GM23338 (cell line): Measurements from ENCODE around the gene CDK10. TPM values are rescaled to one million over a fixed set of nuclear protein-coding genes. Genes with fewer than 3 reads are reported as not detected.
A peak's percentile ranks its signal among the peaks of the same experiment; 100 is the strongest.

Experiments
- ATAC-seq: fragments of 200-7000 bp; cut with Tn5 transposase; 3 replicates; pipeline ENCODE4 v1.9.1; 2020
- DNase-seq: peaks from one replicate; pipeline ENCODE4 v3.0.0-alpha.2; 2015; ENCODE audit warnings: low spot score
- H2AFZ ChIP-seq: fragments of 200-600 bp; sonication (generic); 2 replicates; pipeline ENCODE4 v1.8.0; 2016; ENCODE audit warnings: antibody characterized with exemption, mild to moderate bottlenecking, moderate library complexity
- H3F3A ChIP-seq: fragments of 200-600 bp; sonication (generic); replicated peaks from 2 replicates; pipeline ENCODE4 v1.8.0; 2017; ENCODE audit warnings: antibody characterized with exemption, mixed run types, low read depth
- H3K27ac ChIP-seq: fragments of 200-600 bp; sonication (generic); 2 replicates; pipeline ENCODE4 v1.6.1; 2016; ENCODE audit warnings: low read depth
- H3K27me3 ChIP-seq: fragments of 200-600 bp; sonication (generic); 2 replicates; pipeline ENCODE4 v1.8.0; 2016; ENCODE audit warnings: mild to moderate bottlenecking, mixed run types, moderate library complexity; ENCODE audit not compliant: insufficient read depth
- H3K36me3 ChIP-seq: fragments of 200-600 bp; sonication (generic); 2 replicates; pipeline ENCODE4 v1.8.0; 2016; ENCODE audit warnings: mild to moderate bottlenecking; ENCODE audit not compliant: insufficient read depth
- H3K4me1 ChIP-seq: fragments of 200-600 bp; sonication (generic); 2 replicates; pipeline ENCODE4 v1.8.0; 2016; ENCODE audit warnings: mild to moderate bottlenecking, moderate library complexity; ENCODE audit not compliant: insufficient read depth
- H3K4me2 ChIP-seq: fragments of 200-600 bp; sonication (generic); 2 replicates; pipeline ENCODE4 v1.7.1; 2017; ENCODE audit warnings: mixed run types
- H3K4me3 ChIP-seq: fragments of 200-600 bp; sonication (generic); 2 replicates; pipeline ENCODE4 v1.6.1; 2016; ENCODE audit warnings: mixed run types
- H3K79me2 ChIP-seq: fragments of 200-600 bp; sonication (generic); replicated peaks from 2 replicates; pipeline ENCODE4 v1.8.0; 2017; ENCODE audit warnings: mild to moderate bottlenecking; ENCODE audit not compliant: insufficient read depth
- H3K9me2 ChIP-seq: fragments of 200-600 bp; sonication (generic); 2 replicates; pipeline ENCODE4 v1.8.0; 2017; ENCODE audit not compliant: insufficient read depth
- H4K20me1 ChIP-seq: fragments of 200-600 bp; sonication (generic); replicated peaks from 2 replicates; pipeline ENCODE4 v1.8.0; 2017; ENCODE audit warnings: mild to moderate bottlenecking; ENCODE audit not compliant: insufficient read depth
- H3K27ac Mint-ChIP-seq: 2 replicates; pipeline ENCODE4 v1.8.0; 2020; ENCODE audit warnings: inconsistent platforms, mild to moderate bottlenecking, moderate library complexity, mixed read lengths
- H3K27me3 Mint-ChIP-seq: 3 replicates; pipeline ENCODE4 v1.8.0; 2022; ENCODE audit warnings: low read depth, mild to moderate bottlenecking, moderate library complexity, mixed read lengths, inconsistent platforms; ENCODE audit not compliant: insufficient read depth, poor library complexity
- H3K36me3 Mint-ChIP-seq: 3 replicates; pipeline ENCODE4 v1.8.0; 2021; ENCODE audit warnings: low read depth, mild to moderate bottlenecking, inconsistent platforms, moderate library complexity, mixed read lengths
- H3K4me1 Mint-ChIP-seq: 3 replicates; pipeline ENCODE4 v1.8.0; 2020; ENCODE audit warnings: mild to moderate bottlenecking, inconsistent platforms, mixed read lengths
- H3K4me3 Mint-ChIP-seq: 3 replicates; pipeline ENCODE4 v1.8.0; 2021; ENCODE audit warnings: moderate library complexity, mild to moderate bottlenecking, inconsistent platforms, mixed read lengths
- H3K9me3 Mint-ChIP-seq: 3 replicates; pipeline ENCODE4 v1.8.0; 2020; ENCODE audit warnings: moderate library complexity, mild to moderate bottlenecking, inconsistent platforms, mixed read lengths
- CREB1 ChIP-seq: fragments of 250-450 bp; sonication (Bioruptor Pico); IDR thresholded peaks from 2 replicates; pipeline ENCODE4 v1.5.0; 2020; ENCODE audit warnings: low read depth, mild to moderate bottlenecking, moderate library complexity
- CTCF ChIP-seq, 2 experiments: fragments of 200-600 bp in 1 of 2; sonication (generic) in 1 of 2; conservative IDR thresholded peaks; 2 replicates each; pipeline versions ENCODE4 v1.5.1 to v1.6.1; 2016 to 2017; ENCODE audit warnings: antibody characterized with exemption in 2 of 2, low read depth in 2 of 2, mild to moderate bottlenecking in 2 of 2, moderate library complexity in 1 of 2
- ETS1 ChIP-seq: IDR thresholded peaks from 2 replicates; pipeline ENCODE4 v1.6.1; 2016; ENCODE audit warnings: antibody characterized with exemption
- EZH2 ChIP-seq: fragments of 200-600 bp; sonication (generic); IDR thresholded peaks from one replicate; pipeline ENCODE4 v1.8.0; 2017; ENCODE audit warnings: antibody characterized with exemption, mild to moderate bottlenecking, low read depth; ENCODE audit not compliant: unreplicated experiment
- EZH2phosphoT487 ChIP-seq: fragments of 200-600 bp; sonication (generic); IDR thresholded peaks from one replicate; pipeline ENCODE4 v1.8.1; 2018; ENCODE audit warnings: antibody characterized with exemption; ENCODE audit not compliant: unreplicated experiment
- JUNB ChIP-seq: IDR thresholded peaks from one replicate; pipeline ENCODE4 v1.6.1; 2016; ENCODE audit warnings: antibody characterized with exemption; ENCODE audit not compliant: unreplicated experiment
- POLR2AphosphoS5 ChIP-seq: IDR thresholded peaks from 2 replicates; pipeline ENCODE4 v1.6.1; 2016; ENCODE audit warnings: antibody characterized with exemption, low read depth
- REST ChIP-seq: IDR thresholded peaks from one replicate; pipeline ENCODE4 v1.6.1; 2018; ENCODE audit warnings: antibody characterized with exemption; ENCODE audit not compliant: unreplicated experiment
- STAT1 ChIP-seq: IDR thresholded peaks from one replicate; pipeline ENCODE4 v1.6.1; 2016; ENCODE audit warnings: antibody characterized with exemption; ENCODE audit not compliant: unreplicated experiment
- ZNF331 ChIP-seq: fragments of 250-450 bp; sonication (Bioruptor Pico); IDR thresholded peaks from 2 replicates; pipeline ENCODE4 v1.5.0; 2020; ENCODE audit warnings: low read depth, mild to moderate bottlenecking, moderate library complexity
- ZNF462 ChIP-seq: fragments of 250-450 bp; sonication (Bioruptor Pico); IDR thresholded peaks from 2 replicates; pipeline ENCODE4 v1.5.0; 2020; ENCODE audit warnings: mild to moderate bottlenecking, moderate library complexity
- polyA plus RNA-seq: library from polyadenylated mRNA; unstranded; fragments of >200 nt; fragmentation: Nextera tagmentation; extraction: Ambion mirVana; gene quantifications from 2 replicates; pipeline ENCODE4 v1.2.1, GENCODE V29; 2016
- total RNA-seq: library from RNA; depleted of rRNA; stranded (reverse); fragments of >200 nt; shearing (Covaris generic); gene quantifications from 2 replicates; pipeline ENCODE4 v1.2.3, GENCODE V29; 2014

The CDK10 gene
- total and polyA plus RNA-seq, 2 experiments from 2014 or later, result 64.6 to 88.0 TPM

- TF ChIP-seq CREB1 (CRISPR knock-in tag), result peak; percentile 73
- TF ChIP-seq STAT1, result no peak
- peak; percentile 70 for TF ChIP-seq POLR2AphosphoS5
- no peak for TF ChIP-seq JUNB
- no peak for TF ChIP-seq EZH2
- TF ChIP-seq REST, result no peak
- TF ChIP-seq CTCF (conservative IDR thresholded peaks at IDR 0.05; ENCODE audit: low read depth in 2 of 2), result peak in 1 of 2 experiments; percentile 29; a peak in 2 of 4 replicates
- no peak for TF ChIP-seq EZH2phosphoT487
These were observed 15.2 kb downstream of the CDK10 start, which contains the start of gene SPATA2L (continued) for GRCh38 chr16:89701425-89702406.

- H3K79me2 ChIP-seq, result no peaks in the 10 kb centered on the region
- Mint-ChIP-seq H3K4me3 (no peak overlapping the region; the same call in 2 of the 3 replicates), H3K9me3 (no peaks in the 10 kb centered on the region), H3K36me3 (peaks cover under 1% of the 10 kb centered on the region), H3K4me1 (peaks cover 10% of the 10 kb centered on the region), H3K27me3 (peaks cover 24% of the 10 kb centered on the region), H3K27ac (no peak overlapping the region)
- no peaks in the 10 kb centered on the region for H3K36me3 ChIP-seq
- H3K27me3 ChIP-seq, result peaks cover 23% of the 10 kb centered on the region; the same call in 1 of the 2 replicates
- no peak overlapping the region for H3K4me2 ChIP-seq
- H3K4me1 ChIP-seq, result peaks cover 14% of the 10 kb centered on the region
- H3K9me2 ChIP-seq, result no peaks in the 10 kb centered on the region
- no peak for DNase-seq
- peaks cover 2% of the 10 kb centered on the region for H4K20me1 ChIP-seq
- no peak for ATAC-seq
- H3F3A ChIP-seq, result peaks cover 17% of the 10 kb centered on the region; the same call in 1 of the 2 replicates
- H2AFZ ChIP-seq, result no peak overlapping the region
- H3K4me3 ChIP-seq, result no peak overlapping the region
- no peak overlapping the region for H3K27ac ChIP-seq
- TF ChIP-seq ZNF462 (CRISPR knock-in tag) (no peak), ETS1 (no peak), ZNF331 (CRISPR knock-in tag) (no peak), JUNB (no peak), EZH2 (no peak)
These were observed 17.8 kb downstream of the CDK10 start for GRCh38 chr16:89704281-89704680.
